ENCODE data around the gene KPNA5.

GRCh38 chr6:116705917-116706316 lies 24.9 kb downstream of the KPNA5 start:
- TF ChIP-seq CTCF (conservative IDR thresholded peaks at IDR 0.05 in 1 of 2, IDR thresholded peaks at IDR 0.05 in 1 of 2; ENCODE audit: extremely low read depth in 1 of 2, insufficient read depth in 1 of 2, low read depth in 1 of 2, low read length in 2 of 2): no peak
- no peak for TF ChIP-seq EZH2 (IDR thresholded peaks at IDR 0.05; ENCODE audit: borderline replicate concordance, low read length)
